PC-3 (cell line): ENCODE results near the gene METTL17. TPM values are rescaled to one million over a fixed set of nuclear protein-coding genes. Genes with fewer than 3 reads are reported as not detected.

Experiments used
- ATAC-seq: fragments of 200-7000 bp; cut with Tn5 transposase; 2 replicates; pipeline ENCODE4 v1.9.1; 2020; ENCODE audit warnings: mild to moderate bottlenecking, moderate library complexity
- BruUV-seq: library from RNA; stranded (reverse); fragments of 400-500 nt; replicated peaks from 2 replicates; lab custom pipeline; 2021; lab: Mats Ljungman, UMichigan
- CTCF ChIA-PET: fragments of 300-600 bp; sonication (Branson Sonifier 250); formaldehyde crosslinking; loops from one replicate; lab custom pipeline; 2022; ENCODE audit warnings: antibody characterized with exemption; lab: Charles Lee
- POLR2A ChIA-PET: fragments of 300-600 bp; sonication (Branson Sonifier 250); formaldehyde crosslinking; loops from one replicate; lab custom pipeline; 2022; ENCODE audit warnings: antibody characterized with exemption; ENCODE audit not compliant: unreplicated experiment; lab: Charles Lee
- DNase-seq: peaks from one replicate; pipeline ENCODE4 v3.0.0-alpha.2; 2015
- H2AFZ ChIP-seq: fragments of 300-600 bp; sonication (generic); 2 replicates; pipeline ENCODE4 v1.6.0; 2016; ENCODE audit warnings: antibody characterized with exemption, low read length
- H3F3A ChIP-seq: fragments of 300-600 bp; sonication (generic); one replicate; pipeline ENCODE4 v1.6.0; 2017; ENCODE audit warnings: antibody characterized with exemption, low read length, control low read depth, mild to moderate bottlenecking; ENCODE audit not compliant: unreplicated experiment
- H3K27ac ChIP-seq: fragments of 300-600 bp; sonication (generic); 2 replicates; pipeline ENCODE4 v1.5.1; 2016; ENCODE audit warnings: mild to moderate bottlenecking, low read length
- H3K27me3 ChIP-seq: fragments of 300-600 bp; sonication (generic); 2 replicates; pipeline ENCODE4 v1.6.1; 2016; ENCODE audit warnings: low read length, mixed read lengths
- H3K36me3 ChIP-seq: fragments of 300-600 bp; sonication (generic); 2 replicates; pipeline ENCODE4 v1.6.1; 2016; ENCODE audit warnings: low read depth, mixed run types, low read length, mixed read lengths
- H3K4me1 ChIP-seq: fragments of 300-600 bp; sonication (generic); 2 replicates; pipeline ENCODE4 v1.5.1; 2016; ENCODE audit warnings: low read length; ENCODE audit not compliant: insufficient read depth
- H3K4me2 ChIP-seq: fragments of 300-600 bp; sonication (generic); 2 replicates; pipeline ENCODE4 v1.6.0; 2016; ENCODE audit warnings: low read length
- H3K4me3 ChIP-seq: fragments of 300-600 bp; sonication (generic); 2 replicates; pipeline ENCODE4 v1.5.1; 2016; ENCODE audit warnings: mild to moderate bottlenecking, low read length, mixed read lengths
- H3K79me2 ChIP-seq: fragments of 300-600 bp; sonication (generic); 2 replicates; pipeline ENCODE4 v1.6.1; 2017; ENCODE audit warnings: low read length, mixed read lengths
- H3K9ac ChIP-seq: fragments of 300-600 bp; sonication (generic); 2 replicates; pipeline ENCODE4 v1.6.0; 2016; ENCODE audit warnings: mild to moderate bottlenecking, low read length
- H3K9me2 ChIP-seq: fragments of 300-600 bp; sonication (generic); replicated peaks from 2 replicates; pipeline ENCODE4 v1.6.1; 2016; ENCODE audit warnings: mixed run types, low read length, mixed read lengths
- H3K9me3 ChIP-seq: fragments of 300-600 bp; sonication (generic); 2 replicates; pipeline ENCODE4 v1.6.1; 2016; ENCODE audit warnings: low read length, mixed read lengths
- H4K20me1 ChIP-seq: fragments of 300-600 bp; sonication (generic); 2 replicates; pipeline ENCODE4 v1.6.1; 2016; ENCODE audit warnings: low read length, mixed read lengths
- CTCF ChIP-seq: fragments of 300-600 bp; sonication (generic); conservative IDR thresholded peaks from 2 replicates; pipeline ENCODE4 v1.5.1; 2017; ENCODE audit warnings: antibody characterized with exemption, low read depth, mild to moderate bottlenecking, low read length
- EZH2 ChIP-seq: fragments of 300-600 bp; sonication (generic); IDR thresholded peaks from one replicate; pipeline ENCODE4 v1.6.1; 2017; ENCODE audit warnings: antibody characterized with exemption, mild to moderate bottlenecking, low read length; ENCODE audit not compliant: unreplicated experiment
- EZH2phosphoT487 ChIP-seq: fragments of 300-600 bp; sonication (generic); IDR thresholded peaks from 2 replicates; pipeline ENCODE4 v1.6.1; 2018; ENCODE audit warnings: mild to moderate bottlenecking, antibody characterized with exemption, low read length, borderline replicate concordance
- intact Hi-C: fragments of 100-400 bp; cut with micrococcal nuclease; formaldehyde crosslinking; loops from 2 replicates; pipeline ENCODE4 v1.9.0; 2023
- total RNA-seq: library from RNA; depleted of rRNA; stranded (reverse); fragments of >200 nt; gene quantifications from 2 replicates; pipeline ENCODE4 v1.2.3, GENCODE V29; 2014

Gene METTL17
- total RNA-seq, 1 experiment from 2014 or later: 99.0 TPM

- no peaks in the 10 kb centered on the region for H3K9me2 ChIP-seq
- DNase-seq (no peak), ATAC-seq (no peak)
- H3K9ac ChIP-seq: no peak overlapping the region
- H4K20me1 ChIP-seq: no peaks in the 10 kb centered on the region
- TF ChIP-seq EZH2phosphoT487: no peak
- no peak for TF ChIP-seq CTCF
- no peak for TF ChIP-seq EZH2
- H3K27ac ChIP-seq: no peak overlapping the region
- peaks cover 35% of the 10 kb centered on the region for H3K36me3 ChIP-seq
- H3K4me2 ChIP-seq: no peak overlapping the region
- no TSS peak for BruUV-seq
- H3K27me3 ChIP-seq: no peaks in the 10 kb centered on the region
- H3K4me3 ChIP-seq: no peak overlapping the region
- ChIA-PET CTCF (interaction anchor here (0.6 to 1.2 kb wide), 2 partner anchors 17 to 335 kb away, joined by 3 to 5 read pairs; no protein-coding TSS in a partner anchor), POLR2A (no interaction called here)
- no peaks in the 10 kb centered on the region; the same call in 1 of the 2 replicates for H3K4me1 ChIP-seq
- no peak overlapping the region for H2AFZ ChIP-seq
- H3K9me3 ChIP-seq: no peaks in the 10 kb centered on the region
- no peaks in the 10 kb centered on the region for H3F3A ChIP-seq
- 0 out of 2 replicates have a peak, but pooled peaks cover 2% of the 10 kb centered on the region for H3K79me2 ChIP-seq
- intact Hi-C loops: no loop called here
Measured at GRCh38 chr14:20997564-20997963, 7.8 kb downstream of the METTL17 start.

- TF ChIP-seq EZH2 (no peak), CTCF (no peak), EZH2phosphoT487 (no peak)
- H3K4me2 ChIP-seq: no peak overlapping the region
- H3K36me3 ChIP-seq: peaks cover 29% of the 10 kb centered on the region
- H3K9me3 ChIP-seq: no peaks in the 10 kb centered on the region
- ChIA-PET CTCF (interaction anchor here (0.6 to 1.2 kb wide), 2 partner anchors 16 to 336 kb away, joined by 3 to 5 read pairs; no protein-coding TSS in a partner anchor), POLR2A (no interaction called here)
- no peak overlapping the region for H3K4me3 ChIP-seq
- no TSS peak for BruUV-seq
- no peaks in the 10 kb centered on the region for H3K9me2 ChIP-seq
- H3F3A ChIP-seq: no peaks in the 10 kb centered on the region
- ATAC-seq (no peak), DNase-seq (no peak)
- H2AFZ ChIP-seq: no peak overlapping the region
- no peaks in the 10 kb centered on the region for H3K27me3 ChIP-seq
- H3K4me1 ChIP-seq: no peaks in the 10 kb centered on the region; the same call in 1 of the 2 replicates
- intact Hi-C loops: no loop called here
- no peaks in the 10 kb centered on the region for H4K20me1 ChIP-seq
- no peak overlapping the region for H3K27ac ChIP-seq
- no peak overlapping the region for H3K9ac ChIP-seq
- no peaks in the 10 kb centered on the region for H3K79me2 ChIP-seq
Measured at GRCh38 chr14:20998139-20998538, 8.4 kb downstream of the METTL17 start.

GRCh38 chr14:20998674-20999366, 9.0 kb downstream of the METTL17 start, which contains the start of gene SLC39A2:
TSS of gene SLC39A2 (plus strand) at chr14:20999293. CDS start at chr14:20999447, 154 bp downstream.
- Histone ChIP-seq H3K4me2 (no peak within 1 kb of the TSS), H3K4me1 (no peaks in the 10 kb centered on the region; the same call in 1 of the 2 replicates), H3K9me3 (no peaks in the 10 kb centered on the region), H3K4me3 (no peak within 1 kb of the TSS), H3F3A (no peaks in the 10 kb centered on the region), H3K36me3 (peaks cover 27% of the 10 kb centered on the region), H3K79me2 (no peaks in the 10 kb centered on the region), H3K9me2 (no peaks in the 10 kb centered on the region), H3K9ac (no peak within 1 kb of the TSS), H3K27ac (no peak within 1 kb of the TSS), H4K20me1 (no peaks in the 10 kb centered on the region), H3K27me3 (no peaks in the 10 kb centered on the region), H2AFZ (no peak within 1 kb of the TSS)
- POLR2A ChIA-PET: no interaction called here
- intact Hi-C loops: no loop called here
- no TSS peak for BruUV-seq
- DNase-seq: peak; percentile 38
- TF ChIP-seq CTCF (no peak), EZH2phosphoT487 (no peak), EZH2 (no peak)
- CTCF ChIA-PET: interaction anchor here (0.7 to 1.2 kb wide), 2 partner anchors 16 to 28 kb away, joined by 3 to 6 read pairs; no protein-coding TSS in a partner anchor
- peak; percentile 22; the same call in 1 of the 2 replicates for ATAC-seq
